Ovary (tissue), 9 donors: ENCODE results near the gene DNAAF1. TPM values are rescaled to one million over a fixed set of nuclear protein-coding genes. Genes with fewer than 3 reads are reported as not detected.
"Not testable (repeated sequence)": the region's sequence is repeated elsewhere in the genome, so short reads cannot be mapped to it uniquely, and the experiment has no call there.

ENCODE experiments used
- DNase-seq, 5 donors: peaks; one replicate each; pipeline ENCODE4 v3.0.0-alpha.2; 2019 to 2020
- H3K27ac ChIP-seq, 2 donors: fragments of 200-600 bp; one replicate each; pipeline versions ENCODE4 v1.5.1 to v1.8.0; 2019 to 2022
- H3K27me3 ChIP-seq: fragments of 200-600 bp; one replicate; pipeline ENCODE4 v1.8.0; 2022
- H3K36me3 ChIP-seq: fragments of 200-600 bp; sonication (generic); one replicate; pipeline ENCODE4 v1.5.1; 2019
- H3K4me1 ChIP-seq: one replicate; pipeline ENCODE4 v1.8.1; 2013; ENCODE audit warnings: mild to moderate bottlenecking, moderate library complexity; ENCODE audit not compliant: insufficient read depth
- H3K4me3 ChIP-seq: fragments of 200-600 bp; sonication (generic); one replicate; pipeline ENCODE4 v1.5.1; 2017
- H3K9me3 ChIP-seq, 2 donors: fragments of 200-600 bp in 1 of 2; sonication (generic) in 1 of 2; one replicate each; pipeline versions ENCODE4 v1.5.1 to v1.8.1; 2013 to 2019; ENCODE audit warnings: mild to moderate bottlenecking in 1 of 2, moderate library complexity in 1 of 2
- CTCF ChIP-seq, 3 donors: fragments of 450-650 bp in 2 of 3; fragments of 200-600 bp in 1 of 3; IDR thresholded peaks; one replicate each; pipeline versions ENCODE4 v1.5.1 to v1.8.0; 2016 to 2022; ENCODE audit warnings: antibody characterized with exemption in 3 of 3, mild to moderate bottlenecking in 1 of 3
- EP300 ChIP-seq: sonication (generic); formaldehyde crosslinking; IDR thresholded peaks from one replicate; pipeline ENCODE4 v1.6.1; 2017; ENCODE audit warnings: antibody characterized with exemption
- POLR2A ChIP-seq: fragments of 450-650 bp; IDR thresholded peaks from one replicate; pipeline ENCODE4 v1.6.1; 2017; ENCODE audit warnings: antibody characterized with exemption, mild to moderate bottlenecking, moderate library complexity
- WGBS, 3 donors: extraction: QIAGEN DNeasy Blood & Tissue Kit in 1 of 3; methylation state at CpG; one replicate each; pipeline versions ENCODE4 v1.1.5 to v1.1.7; 2013 to 2017; 5-methylcytosine and 5-hydroxymethylcytosine counted together
- intact Hi-C, 4 donors: fragments of 100-400 bp; cut with DNase I; formaldehyde crosslinking; loops; one replicate each; pipeline versions ENCODE4 v1.11.0 to v1.15.1; 2022 to 2023
- polyA plus RNA-seq, 2 donors: library from polyadenylated mRNA; stranded (reverse); fragments of 200-250 nt in 1 of 2; fragments of 350-450 nt in 1 of 2; fragmentation: Illumina TruSeq in 1 of 2; extraction: RNeasy Lipid Tissue Mini Kit (QIAGEN cat#74804) in 1 of 2; gene quantifications; one replicate each; pipeline ENCODE4 v1.2.3, GENCODE V29; 2013 to 2014
- total RNA-seq, 7 donors: library from RNA; depleted of rRNA in 2 of 7; stranded (reverse); fragments of >200 nt in 2 of 7; fragmentation: NEBNext Ultra II Directional in 3 of 7; extraction: Animal tissue kit (Norgen Biotek cat#: 25700) in 3 of 7; gene quantifications; one replicate each; pipeline versions ENCODE4 v1.1.0 to v1.2.4, GENCODE V29; 2016 to 2023
- donor health status: DM: no; HTN: no; CAD: no; lungs with moderate emphysema.
- donor health status: DM: no; HTN: no; CAD: no.
- donor health status: Bipolar disorder and iron deficiency.
- donor health status: DM: yes; HTN: yes; CAD: no.
- donor health status: DM: no; HTN: no; CAD: no.
- donor health status: DM: yes; HTN: yes; CAD: no.

The DNAAF1 gene
- total and polyA plus RNA-seq, 9 donors, result 0.33 to 42.6 (median 1.8) TPM

- H3K27ac ChIP-seq, result no peak overlapping the region
- no peaks in the 10 kb centered on the region for H3K27me3 ChIP-seq
- no peak for DNase-seq
- no peaks in the 10 kb centered on the region for H3K36me3 ChIP-seq
- H3K9me3 ChIP-seq, result no peaks in the 10 kb centered on the region
- H3K4me1 ChIP-seq, result no peaks in the 10 kb centered on the region
- TF ChIP-seq POLR2A, result no peak
- no peak for TF ChIP-seq EP300
- TF ChIP-seq CTCF (IDR thresholded peaks at IDR 0.05), result no peak
- H3K4me3 ChIP-seq, result no peak overlapping the region
- intact Hi-C loops, result no loop called here
- WGBS, 3 donors, result 56 to 62% (median 61%) methylated on average over 15 to 16 of the region's 16 CpGs
Observed at GRCh38 chr16:84196727-84197394, 51.8 kb downstream of the DNAAF1 start.

GRCh38 chr16:84197466-84198128 lies 52.5 kb downstream of the DNAAF1 start:
- Histone ChIP-seq H3K9me3 (no peaks in the 10 kb centered on the region), H3K4me3 (no peak overlapping the region), H3K27ac (no peak overlapping the region), H3K27me3 (no peaks in the 10 kb centered on the region), H3K4me1 (no peaks in the 10 kb centered on the region), H3K36me3 (no peaks in the 10 kb centered on the region)
- intact Hi-C loops, result no loop called here
- no peak for DNase-seq
- no peak for TF ChIP-seq POLR2A
- 92 to 95% (median 92%) methylated on average over 14 of the region's 14 CpGs for WGBS, 3 donors

DNA sequence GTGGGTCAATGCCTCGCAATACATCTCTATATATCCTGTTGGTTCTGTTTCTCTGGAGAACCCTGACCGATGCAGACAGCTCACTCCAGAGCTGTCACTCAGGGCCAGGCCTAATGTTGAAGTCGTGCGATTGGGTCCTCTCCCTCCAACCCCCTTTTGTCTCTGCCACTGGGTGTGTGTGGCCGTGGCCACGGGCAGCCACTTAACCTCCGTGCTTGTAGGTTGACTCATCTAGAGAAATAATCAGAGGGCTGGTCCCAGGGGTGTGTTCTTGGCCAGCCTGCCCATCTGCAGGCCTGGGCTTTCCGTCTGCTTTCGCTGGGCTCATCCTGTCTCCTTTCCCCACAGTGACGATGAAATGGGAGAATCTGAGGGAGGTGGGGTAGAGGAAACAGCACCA lies 53.3 kb downstream of the DNAAF1 start:
- TF ChIP-seq POLR2A (no peak), EP300 (no peak), CTCF (IDR thresholded peaks at IDR 0.05) (no peak)
- Histone ChIP-seq H3K27ac (no peak overlapping the region), H3K9me3 (no peaks in the 10 kb centered on the region), H3K4me1 (no peaks in the 10 kb centered on the region), H3K4me3 (no peak overlapping the region), H3K36me3 (no peaks in the 10 kb centered on the region), H3K27me3 (no peaks in the 10 kb centered on the region)
- DNase-seq, result no peak
- intact Hi-C loops, result no loop called here
- 69 to 86% (median 83%) methylated on average over 10 of the region's 10 CpGs for WGBS, 3 donors

- WGBS, 3 donors, result 42 to 50% (median 47%) methylated on average over 13 of the region's 13 CpGs
- no peaks in the 10 kb centered on the region for H3K36me3 ChIP-seq
- H3K9me3 ChIP-seq, result no peaks in the 10 kb centered on the region
- TF ChIP-seq EP300 (no peak), POLR2A (no peak)
- H3K27me3 ChIP-seq, result no peaks in the 10 kb centered on the region
- no peaks in the 10 kb centered on the region for H3K4me1 ChIP-seq
- no peak overlapping the region for H3K27ac ChIP-seq
- intact Hi-C loops, result no loop called here
- H3K4me3 ChIP-seq, result no peak overlapping the region
- no peak for DNase-seq
Observed at GRCh38 chr16:84199097-84199496, 54.0 kb downstream of the DNAAF1 start.

GRCh38 chr16:84199861-84200260 lies 54.8 kb downstream of the DNAAF1 start:
- Histone ChIP-seq H3K4me1 (no peaks in the 10 kb centered on the region), H3K4me3 (no peak overlapping the region), H3K27ac (no peak overlapping the region), H3K9me3 (no peaks in the 10 kb centered on the region), H3K36me3 (no peaks in the 10 kb centered on the region), H3K27me3 (no peaks in the 10 kb centered on the region)
- TF ChIP-seq POLR2A (no peak), EP300 (no peak), CTCF (IDR thresholded peaks at IDR 0.05) (no peak)
- intact Hi-C loops, result no loop called here
- 85 to 92% (median 88%) methylated on average over 10 of the region's 10 CpGs for WGBS, 3 donors
- DNase-seq, result no peak

GRCh38 chr16:84204551-84204950 lies 59.4 kb downstream of the DNAAF1 start:
- H3K36me3 ChIP-seq, H3K4me1 ChIP-seq, intact Hi-C loops, H3K27me3 ChIP-seq, DNase-seq, H3K27ac ChIP-seq, H3K4me3 ChIP-seq, H3K9me3 ChIP-seq: not testable (repeated sequence)
- WGBS, 3 donors, result 78 to 96% (median 95%) methylated on average over 18 to 26 of the region's 26 CpGs

DNA sequence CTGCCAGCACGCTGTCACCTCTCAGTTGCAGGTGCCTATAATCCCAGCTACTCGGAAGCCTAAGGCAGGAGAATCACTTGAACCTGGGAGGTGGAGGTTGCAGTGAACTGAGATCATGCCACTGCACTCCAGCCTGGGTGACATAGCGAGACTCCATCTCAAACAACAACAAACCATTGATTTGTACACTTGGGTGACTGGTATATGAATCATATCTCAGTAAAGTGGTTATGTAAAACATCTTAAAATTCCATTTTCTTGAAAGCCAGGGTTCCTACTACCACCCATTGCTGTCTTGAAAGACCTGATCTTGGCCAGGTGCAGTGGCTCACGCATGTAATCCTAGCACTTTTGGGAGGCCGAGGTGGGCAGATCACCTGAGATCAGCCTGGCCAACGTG lies 60.0 kb downstream of the DNAAF1 start:
- H3K27me3 ChIP-seq, H3K4me3 ChIP-seq, H3K27ac ChIP-seq, H3K4me1 ChIP-seq, intact Hi-C loops, H3K36me3 ChIP-seq, H3K9me3 ChIP-seq, DNase-seq: not testable (repeated sequence)
- WGBS, 3 donors, result 89 to 98% (median 92%) methylated on average over 6 of the region's 6 CpGs
